Retinal pigment epithelial cell (primary cell): Measurements from ENCODE around the gene GDF10.

Source experiments
- DNase-seq: peaks from one replicate; pipeline ENCODE4 v3.0.0-alpha.2; 2010; ENCODE audit warnings: low read depth
- H3K4me3 ChIP-seq: 2 replicates; pipeline ENCODE4 v1.5.1; 2011; ENCODE audit warnings: mild to moderate bottlenecking, low read length, control low read depth, moderate library complexity
- CTCF ChIP-seq: conservative IDR thresholded peaks from 2 replicates; pipeline ENCODE4 v1.5.1; 2011; ENCODE audit warnings: low read depth, low read length, control low read depth, inconsistent platforms

The GDF10 gene

GRCh38 chr10:47294501-47294900 lies 5.5 kb upstream of the GDF10 start:
- H3K4me3 ChIP-seq, result no peak overlapping the region
- no peak for DNase-seq
- no peak for TF ChIP-seq CTCF

GRCh38 chr10:47295411-47295810 lies 4.6 kb upstream of the GDF10 start:
- no peak overlapping the region for H3K4me3 ChIP-seq
- no peak for TF ChIP-seq CTCF
- no peak for DNase-seq

- DNase-seq, result no peak
- TF ChIP-seq CTCF, result no peak
- H3K4me3 ChIP-seq, result no peak overlapping the region
These were observed 3.7 kb upstream of the GDF10 start for GRCh38 chr10:47296156-47296894.

GRCh38 chr10:47296941-47297340 lies 3.1 kb upstream of the GDF10 start:
- no peak for DNase-seq
- H3K4me3 ChIP-seq, result no peak overlapping the region
- no peak for TF ChIP-seq CTCF

- TF ChIP-seq CTCF, result no peak
- H3K4me3 ChIP-seq, result no peak overlapping the region
- DNase-seq, result no peak
These were observed 2.0 kb upstream of the GDF10 start for GRCh38 chr10:47297866-47298540.

- TF ChIP-seq CTCF, result no peak
- DNase-seq, result no peak
- H3K4me3 ChIP-seq, result no peak overlapping the region
These were observed 1.3 kb upstream of the GDF10 start for GRCh38 chr10:47298715-47299114.

- no peak overlapping the region for H3K4me3 ChIP-seq
- DNase-seq, result no peak
- no peak for TF ChIP-seq CTCF
These were observed 483 bp downstream of the GDF10 start for GRCh38 chr10:47300429-47300931.
